Measurements from ENCODE around the gene PPEF2.
"Not testable (repeated sequence)": the region's sequence is repeated elsewhere in the genome, so short reads cannot be mapped to it uniquely, and the experiment has no call there.

Gene PPEF2

GRCh38 chr4:75920327-75920726 is 18.1 kb upstream of the PPEF2 start:
- Histone ChIP-seq H3K36me3 (ENCODE audit: insufficient read depth, low read depth, low read length) (peaks cover 3% of the 10 kb centered on the region; the same call in 1 of the 2 replicates), H3K27me3 (ENCODE audit: insufficient read depth, low read length) (no peaks in the 10 kb centered on the region), H3K4me3 (ENCODE audit: low read length) (no peak overlapping the region), H3K27ac (ENCODE audit: low read length) (no peak overlapping the region), H3K9me3 (ENCODE audit: insufficient read depth, low read depth, low read length) (no peaks in the 10 kb centered on the region), H3K9ac (ENCODE audit: low read depth, low read length) (no peak overlapping the region), H3K4me1 (ENCODE audit: insufficient read depth, low read length) (peaks cover 8% of the 10 kb centered on the region; the same call in 1 of the 2 replicates)

- Histone ChIP-seq H3K9ac (ENCODE audit: low read depth, low read length) (no peak overlapping the region), H3K36me3 (ENCODE audit: insufficient read depth, low read depth, low read length) (peaks cover 3% of the 10 kb centered on the region; the same call in 1 of the 2 replicates), H3K4me1 (ENCODE audit: insufficient read depth, low read length) (peaks cover 8% of the 10 kb centered on the region; the same call in 1 of the 2 replicates), H3K9me3 (ENCODE audit: insufficient read depth, low read depth, low read length) (no peaks in the 10 kb centered on the region), H3K27ac (ENCODE audit: low read length) (no peak overlapping the region), H3K27me3 (ENCODE audit: insufficient read depth, low read length) (no peaks in the 10 kb centered on the region), H3K4me3 (ENCODE audit: low read length) (no peak overlapping the region)
These were observed 17.7 kb upstream of the PPEF2 start for GRCh38 chr4:75919920-75920319.

GRCh38 chr4:75916091-75916661 is 13.9 kb upstream of the PPEF2 start:
- no peak overlapping the region for H3K4me3 ChIP-seq (ENCODE audit: low read length)
- H3K9ac ChIP-seq (ENCODE audit: low read depth, low read length) = no peak overlapping the region
- no peaks in the 10 kb centered on the region for H3K4me1 ChIP-seq (ENCODE audit: insufficient read depth, low read length)
- H3K9me3 ChIP-seq (ENCODE audit: insufficient read depth, low read depth, low read length) = peaks cover 5% of the 10 kb centered on the region; the same call in 1 of the 2 replicates
- no peaks in the 10 kb centered on the region for H3K27me3 ChIP-seq (ENCODE audit: insufficient read depth, low read length)
- peaks cover 3% of the 10 kb centered on the region; the same call in 1 of the 2 replicates for H3K36me3 ChIP-seq (ENCODE audit: insufficient read depth, low read depth, low read length)
- no peak overlapping the region for H3K27ac ChIP-seq (ENCODE audit: low read length)

- H3K27me3 ChIP-seq (ENCODE audit: insufficient read depth, low read length) = no peaks in the 10 kb centered on the region
- H3K9me3 ChIP-seq (ENCODE audit: insufficient read depth, low read depth, low read length) = peaks cover 26% of the 10 kb centered on the region
- no peaks in the 10 kb centered on the region for H3K4me1 ChIP-seq (ENCODE audit: insufficient read depth, low read length)
These were observed 10.7 kb upstream of the PPEF2 start for GRCh38 chr4:75912968-75913367.

GRCh38 chr4:75910831-75911230 is 8.6 kb upstream of the PPEF2 start:
- H3K4me3 ChIP-seq (ENCODE audit: low read length); H3K4me1 ChIP-seq (ENCODE audit: insufficient read depth, low read length); H3K36me3 ChIP-seq (ENCODE audit: insufficient read depth, low read depth, low read length); H3K27me3 ChIP-seq (ENCODE audit: insufficient read depth, low read length); H3K9ac ChIP-seq (ENCODE audit: low read depth, low read length); H3K27ac ChIP-seq (ENCODE audit: low read length): not testable (repeated sequence)
- peaks cover 26% of the 10 kb centered on the region for H3K9me3 ChIP-seq (ENCODE audit: insufficient read depth, low read depth, low read length)

More at GRCh38 chr4:75912968-75913367, 10.7 kb upstream of the PPEF2 start:
- Histone ChIP-seq H3K36me3 (ENCODE audit: insufficient read depth, low read depth, low read length) (no peaks in the 10 kb centered on the region), H3K4me3 (ENCODE audit: low read length) (no peak overlapping the region), H3K9ac (ENCODE audit: low read depth, low read length) (no peak overlapping the region), H3K27ac (ENCODE audit: low read length) (no peak overlapping the region)

GRCh38 chr4:75909405-75909804 is 7.2 kb upstream of the PPEF2 start:
- H3K27ac ChIP-seq (ENCODE audit: low read length) = no peak overlapping the region
- H3K4me3 ChIP-seq (ENCODE audit: low read length) = no peak overlapping the region
- no peaks in the 10 kb centered on the region for H3K27me3 ChIP-seq (ENCODE audit: insufficient read depth, low read length)
- H3K9ac ChIP-seq (ENCODE audit: low read depth, low read length) = no peak overlapping the region
- H3K36me3 ChIP-seq (ENCODE audit: insufficient read depth, low read depth, low read length) = no peaks in the 10 kb centered on the region
- H3K4me1 ChIP-seq (ENCODE audit: insufficient read depth, low read length) = no peaks in the 10 kb centered on the region
- peaks cover 26% of the 10 kb centered on the region for H3K9me3 ChIP-seq (ENCODE audit: insufficient read depth, low read depth, low read length)

GRCh38 chr4:75908555-75908954 is 6.3 kb upstream of the PPEF2 start:
- Histone ChIP-seq H3K9ac (ENCODE audit: low read depth, low read length) (no peak overlapping the region), H3K27ac (ENCODE audit: low read length) (no peak overlapping the region), H3K4me3 (ENCODE audit: low read length) (no peak overlapping the region), H3K27me3 (ENCODE audit: insufficient read depth, low read length) (no peaks in the 10 kb centered on the region), H3K36me3 (ENCODE audit: insufficient read depth, low read depth, low read length) (no peaks in the 10 kb centered on the region), H3K4me1 (ENCODE audit: insufficient read depth, low read length) (no peaks in the 10 kb centered on the region), H3K9me3 (ENCODE audit: insufficient read depth, low read depth, low read length) (peaks cover 26% of the 10 kb centered on the region)

GRCh38 chr4:75907966-75908365 is 5.7 kb upstream of the PPEF2 start:
- H3K4me3 ChIP-seq (ENCODE audit: low read length) = no peak overlapping the region
- H3K4me1 ChIP-seq (ENCODE audit: insufficient read depth, low read length) = no peaks in the 10 kb centered on the region
- no peaks in the 10 kb centered on the region for H3K27me3 ChIP-seq (ENCODE audit: insufficient read depth, low read length)
- H3K9ac ChIP-seq (ENCODE audit: low read depth, low read length) = no peak overlapping the region
- H3K9me3 ChIP-seq (ENCODE audit: insufficient read depth, low read depth, low read length) = peaks cover 26% of the 10 kb centered on the region
- H3K36me3 ChIP-seq (ENCODE audit: insufficient read depth, low read depth, low read length) = no peaks in the 10 kb centered on the region
- no peak overlapping the region for H3K27ac ChIP-seq (ENCODE audit: low read length)

GRCh38 chr4:75904076-75904475 is 1.8 kb upstream of the PPEF2 start:
- peaks cover 3% of the 10 kb centered on the region; the same call in 1 of the 2 replicates for H3K9me3 ChIP-seq (ENCODE audit: insufficient read depth, low read depth, low read length)
- no peak overlapping the region for H3K4me3 ChIP-seq (ENCODE audit: low read length)
- H3K27me3 ChIP-seq (ENCODE audit: insufficient read depth, low read length) = no peaks in the 10 kb centered on the region
- H3K9ac ChIP-seq (ENCODE audit: low read depth, low read length) = no peak overlapping the region
- H3K4me1 ChIP-seq (ENCODE audit: insufficient read depth, low read length) = no peaks in the 10 kb centered on the region
- no peaks in the 10 kb centered on the region for H3K36me3 ChIP-seq (ENCODE audit: insufficient read depth, low read depth, low read length)
- H3K27ac ChIP-seq (ENCODE audit: low read length) = no peak overlapping the region

- Histone ChIP-seq H3K4me1 (ENCODE audit: insufficient read depth, low read length) (no peaks in the 10 kb centered on the region), H3K36me3 (ENCODE audit: insufficient read depth, low read depth, low read length) (no peaks in the 10 kb centered on the region), H3K4me3 (ENCODE audit: low read length) (no peak overlapping the region), H3K9me3 (ENCODE audit: insufficient read depth, low read depth, low read length) (0 out of 2 replicates have a peak, but pooled peaks cover 6% of the 10 kb centered on the region), H3K27ac (ENCODE audit: low read length) (no peak overlapping the region), H3K27me3 (ENCODE audit: insufficient read depth, low read length) (no peaks in the 10 kb centered on the region), H3K9ac (ENCODE audit: low read depth, low read length) (no peak overlapping the region)
These were observed 3.7 kb downstream of the PPEF2 start for GRCh38 chr4:75898536-75898935.

GRCh38 chr4:75895744-75896314 is 6.4 kb downstream of the PPEF2 start:
- Histone ChIP-seq H3K27me3 (ENCODE audit: insufficient read depth, low read length) (no peaks in the 10 kb centered on the region), H3K4me1 (ENCODE audit: insufficient read depth, low read length) (no peaks in the 10 kb centered on the region), H3K36me3 (ENCODE audit: insufficient read depth, low read depth, low read length) (no peaks in the 10 kb centered on the region), H3K4me3 (ENCODE audit: low read length) (no peak overlapping the region), H3K27ac (ENCODE audit: low read length) (no peak overlapping the region), H3K9ac (ENCODE audit: low read depth, low read length) (no peak overlapping the region), H3K9me3 (ENCODE audit: insufficient read depth, low read depth, low read length) (0 out of 2 replicates have a peak, but pooled peaks cover 6% of the 10 kb centered on the region)

- H3K9ac ChIP-seq (ENCODE audit: low read depth, low read length) = no peak overlapping the region
- no peak overlapping the region for H3K4me3 ChIP-seq (ENCODE audit: low read length)
- no peak overlapping the region for H3K27ac ChIP-seq (ENCODE audit: low read length)
- H3K27me3 ChIP-seq (ENCODE audit: insufficient read depth, low read length) = no peaks in the 10 kb centered on the region
- H3K36me3 ChIP-seq (ENCODE audit: insufficient read depth, low read depth, low read length) = no peaks in the 10 kb centered on the region
- H3K4me1 ChIP-seq (ENCODE audit: insufficient read depth, low read length) = no peaks in the 10 kb centered on the region
- H3K9me3 ChIP-seq (ENCODE audit: insufficient read depth, low read depth, low read length) = no peaks in the 10 kb centered on the region
These were observed 9.7 kb downstream of the PPEF2 start for GRCh38 chr4:75892508-75892907.

All from iPS-20b (cell line).